MM.1S (cell line): ENCODE data around the gene MGAT5.

Experiments
- EZH2 ChIP-seq: fragments of 300-600 bp; sonication (generic); optimal IDR thresholded peaks from 2 replicates; pipeline ENCODE3; 2017; ENCODE audit warnings: low read depth, mild to moderate bottlenecking, antibody characterized with exemption, low read length, mixed read lengths
- EZH2phosphoT487 ChIP-seq: fragments of 300-600 bp; sonication (generic); IDR thresholded peaks from 2 replicates; pipeline ENCODE4 v1.6.1; 2018; ENCODE audit warnings: antibody characterized with exemption, low read length
- TF ChIP-seq, protein P1 (sequence below): fragments of 300-600 bp; sonication (generic); IDR thresholded peaks from 2 replicates; pipeline ENCODE4 v1.5.1; 2016; ENCODE audit warnings: antibody characterized with exemption, low read length, mixed read lengths

GRCh38 chr2:134259994-134260393 is 6.1 kb downstream of the MGAT5 start:
- TF ChIP-seq, protein P1, sequence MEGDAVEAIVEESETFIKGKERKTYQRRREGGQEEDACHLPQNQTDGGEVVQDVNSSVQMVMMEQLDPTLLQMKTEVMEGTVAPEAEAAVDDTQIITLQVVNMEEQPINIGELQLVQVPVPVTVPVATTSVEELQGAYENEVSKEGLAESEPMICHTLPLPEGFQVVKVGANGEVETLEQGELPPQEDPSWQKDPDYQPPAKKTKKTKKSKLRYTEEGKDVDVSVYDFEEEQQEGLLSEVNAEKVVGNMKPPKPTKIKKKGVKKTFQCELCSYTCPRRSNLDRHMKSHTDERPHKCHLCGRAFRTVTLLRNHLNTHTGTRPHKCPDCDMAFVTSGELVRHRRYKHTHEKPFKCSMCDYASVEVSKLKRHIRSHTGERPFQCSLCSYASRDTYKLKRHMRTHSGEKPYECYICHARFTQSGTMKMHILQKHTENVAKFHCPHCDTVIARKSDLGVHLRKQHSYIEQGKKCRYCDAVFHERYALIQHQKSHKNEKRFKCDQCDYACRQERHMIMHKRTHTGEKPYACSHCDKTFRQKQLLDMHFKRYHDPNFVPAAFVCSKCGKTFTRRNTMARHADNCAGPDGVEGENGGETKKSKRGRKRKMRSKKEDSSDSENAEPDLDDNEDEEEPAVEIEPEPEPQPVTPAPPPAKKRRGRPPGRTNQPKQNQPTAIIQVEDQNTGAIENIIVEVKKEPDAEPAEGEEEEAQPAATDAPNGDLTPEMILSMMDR, result no peak
- no peak for TF ChIP-seq EZH2phosphoT487
- TF ChIP-seq EZH2, result no peak
